DMS153 (cell line): ENCODE data around the gene HDAC9.
A peak's percentile ranks its signal among the peaks of the same experiment; 100 is the strongest.

ENCODE experiments used
- DNase-seq: peaks from one replicate; lab custom pipeline; 2025; lab: John Stamatoyannopoulos, UW

Gene HDAC9

DNA sequence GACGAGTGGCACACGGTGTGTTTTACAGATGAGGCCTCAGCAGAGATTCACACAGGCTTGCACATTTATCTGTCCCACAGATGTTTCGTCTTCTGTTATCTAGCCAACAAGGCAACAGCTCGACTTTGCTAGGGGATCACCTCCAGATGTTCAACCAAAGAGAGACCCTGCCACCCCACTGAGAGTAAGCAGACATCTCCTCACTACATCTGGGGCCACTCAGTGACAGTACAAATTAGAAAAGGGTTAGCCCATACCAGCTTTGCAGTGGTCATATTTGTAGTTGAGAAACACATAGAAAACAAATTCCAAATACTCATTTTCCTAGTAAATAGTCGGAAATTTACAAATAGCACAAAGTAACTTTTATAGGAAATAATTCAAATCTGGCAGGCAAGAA, 164.2 kb downstream of the HDAC9 start:
- no peak for DNase-seq

DNA sequence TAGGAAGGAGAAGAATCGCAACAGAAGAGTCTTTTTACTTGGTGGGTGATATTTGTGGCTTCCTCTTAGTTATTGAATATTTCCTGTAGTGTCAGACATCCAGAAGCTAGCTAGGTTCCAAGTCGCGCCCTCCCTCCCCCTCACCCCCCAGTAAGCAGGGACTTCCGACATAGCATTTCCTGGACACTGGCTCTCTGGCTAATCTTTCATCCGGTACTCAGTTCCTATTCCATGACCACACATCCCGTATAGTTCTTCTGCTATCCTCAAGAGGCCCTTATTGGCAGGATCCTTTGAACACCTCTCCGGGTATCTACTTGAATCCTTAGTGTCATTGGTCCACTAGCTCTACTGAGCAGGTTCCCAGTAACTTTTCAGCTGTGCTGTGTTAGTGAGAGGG, 167.8 kb downstream of the HDAC9 start:
- DNase-seq, result no peak

GRCh38 chr7:18666107-18666728, 170.7 kb downstream of the HDAC9 start:
- DNase-seq, result peak; percentile 46

GRCh38 chr7:18667466-18667865, 171.9 kb downstream of the HDAC9 start:
- peak; percentile 3 for DNase-seq

GRCh38 chr7:18671176-18671575, 175.6 kb downstream of the HDAC9 start:
- no peak for DNase-seq

DNA sequence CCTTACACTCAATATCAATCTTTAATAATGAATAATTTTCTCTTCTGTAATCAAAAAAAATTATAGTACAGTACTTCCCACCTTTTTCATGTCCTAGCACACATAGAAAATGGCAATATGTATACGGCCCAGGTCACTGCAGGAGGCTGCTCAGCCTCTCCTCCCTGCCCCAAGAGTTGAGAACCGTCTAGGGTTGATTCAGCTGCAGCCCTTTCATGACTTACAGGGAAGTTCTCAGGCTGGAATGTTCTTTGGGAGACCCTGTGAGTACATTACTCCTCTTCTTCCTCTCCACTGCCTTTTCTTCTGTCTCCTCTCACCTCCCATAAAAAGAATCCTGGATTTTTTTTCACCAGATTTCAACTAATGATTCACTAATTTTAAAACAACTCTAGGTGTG, 180.0 kb downstream of the HDAC9 start:
- DNase-seq, result no peak

DNA sequence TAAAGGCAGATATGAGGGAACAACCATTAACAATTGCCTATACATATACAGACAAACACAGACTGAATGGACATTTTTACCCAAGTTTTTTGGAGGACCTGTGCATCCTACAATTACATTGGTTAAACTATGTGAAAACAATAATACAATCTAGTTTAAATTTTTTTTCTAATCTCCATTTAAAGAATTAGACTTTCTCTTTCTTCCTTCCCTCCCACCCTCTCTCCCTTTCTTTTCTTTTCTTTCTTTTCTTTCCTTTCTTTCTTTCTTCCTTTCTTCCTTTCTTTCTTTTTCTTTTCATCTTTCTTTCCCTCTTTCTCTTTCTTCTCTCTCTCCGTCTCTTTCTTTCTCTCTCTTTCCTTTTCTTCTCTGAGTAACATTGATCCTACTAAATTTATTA, 183.7 kb downstream of the HDAC9 start:
- no peak for DNase-seq

GRCh38 chr7:18680576-18680975, 185.0 kb downstream of the HDAC9 start:
- DNase-seq, result no peak

- DNase-seq, result peak; percentile 21
These were observed 189.4 kb downstream of the HDAC9 start for GRCh38 chr7:18684916-18685315.

- no peak for DNase-seq
These were observed 190.4 kb downstream of the HDAC9 start for GRCh38 chr7:18685971-18686370.

DNA sequence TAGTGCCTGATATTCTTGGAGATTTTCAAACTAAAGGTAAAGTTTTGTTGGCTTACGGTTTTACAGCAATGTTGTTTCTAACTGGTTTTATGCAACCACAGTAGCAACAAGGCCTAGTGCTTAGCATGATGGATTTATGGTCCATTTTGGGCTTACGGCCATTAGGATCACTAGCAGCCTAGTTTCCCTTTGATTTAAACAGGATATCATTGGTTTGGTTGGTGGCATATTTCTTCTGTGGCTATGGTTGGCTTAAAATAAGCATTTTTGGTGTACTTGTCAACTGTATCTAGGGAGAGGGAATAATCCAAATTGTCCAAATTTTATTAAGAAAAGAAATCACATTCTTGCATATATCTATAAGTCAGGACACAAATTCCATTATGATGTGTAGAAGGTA, 194.0 kb downstream of the HDAC9 start:
- no peak for DNase-seq

- DNase-seq, result no peak
These were observed 197.9 kb downstream of the HDAC9 start for GRCh38 chr7:18693406-18693805.

DNA sequence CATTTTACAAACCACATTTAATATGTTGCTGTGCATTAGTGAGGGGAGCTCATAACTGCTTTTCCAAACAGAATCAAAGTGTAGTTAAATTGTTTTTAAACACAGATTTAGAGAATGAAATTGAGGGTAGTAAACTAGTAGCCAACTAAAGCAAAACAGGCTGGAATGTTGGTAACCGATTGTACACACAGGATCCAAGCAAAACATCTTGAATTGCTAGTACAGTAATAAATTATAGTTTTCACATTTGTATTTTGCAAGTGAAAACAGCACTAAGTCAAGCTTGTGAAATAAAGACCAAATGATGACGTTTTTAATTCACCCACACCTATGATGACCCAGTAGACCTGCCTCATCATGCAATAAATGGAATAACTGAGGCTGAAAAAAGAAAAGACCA, 198.3 kb downstream of the HDAC9 start:
- DNase-seq, result no peak

GRCh38 chr7:18694484-18694883, 198.9 kb downstream of the HDAC9 start:
- no peak for DNase-seq

DNA sequence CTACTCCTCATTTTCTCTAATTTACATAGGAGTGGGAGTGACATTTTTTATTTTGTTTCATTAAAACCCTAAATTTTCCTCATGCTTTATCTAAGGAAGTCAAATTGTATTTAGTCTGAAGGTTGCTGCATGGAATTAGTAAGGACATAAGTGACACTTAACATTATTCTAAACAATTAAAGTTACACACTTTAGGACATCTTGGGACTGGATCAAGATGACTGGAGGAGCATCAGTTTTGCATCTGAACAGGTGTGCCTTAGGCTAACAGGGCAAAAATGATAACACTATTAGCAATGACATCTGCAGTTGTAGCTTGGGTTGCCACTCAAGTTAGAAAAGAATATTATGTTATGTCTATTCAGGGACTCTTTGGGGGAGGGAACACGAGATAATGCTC, 199.4 kb downstream of the HDAC9 start:
- DNase-seq, result no peak

DNA sequence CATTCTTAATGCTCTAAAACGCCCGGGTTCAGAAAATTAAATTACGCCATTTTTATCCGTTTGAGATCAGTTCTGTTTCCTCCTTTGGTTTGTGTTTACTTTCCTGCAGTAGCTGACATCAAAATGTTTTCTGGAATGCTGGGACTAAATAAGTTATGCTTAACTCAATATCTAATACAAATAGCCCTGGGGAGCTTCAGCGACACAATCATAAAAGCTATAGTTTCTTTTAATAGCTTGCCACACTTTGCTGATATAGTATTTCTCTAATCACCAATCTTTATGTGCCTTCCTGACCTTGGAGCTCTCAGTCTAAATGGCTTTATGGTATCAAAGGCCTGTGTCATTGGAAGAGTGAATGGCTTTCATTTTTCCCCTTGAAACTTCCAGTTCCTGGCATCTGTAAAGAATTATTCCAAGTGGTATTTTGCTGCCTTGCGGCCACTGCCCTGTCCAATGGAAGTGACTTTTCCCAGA, 202.7 kb downstream of the HDAC9 start:
- DNase-seq, result no peak

GRCh38 chr7:18700147-18700546, 204.6 kb downstream of the HDAC9 start:
- DNase-seq, result no peak

GRCh38 chr7:18702071-18702829, 206.7 kb downstream of the HDAC9 start:
- DNase-seq, result no peak

DNA sequence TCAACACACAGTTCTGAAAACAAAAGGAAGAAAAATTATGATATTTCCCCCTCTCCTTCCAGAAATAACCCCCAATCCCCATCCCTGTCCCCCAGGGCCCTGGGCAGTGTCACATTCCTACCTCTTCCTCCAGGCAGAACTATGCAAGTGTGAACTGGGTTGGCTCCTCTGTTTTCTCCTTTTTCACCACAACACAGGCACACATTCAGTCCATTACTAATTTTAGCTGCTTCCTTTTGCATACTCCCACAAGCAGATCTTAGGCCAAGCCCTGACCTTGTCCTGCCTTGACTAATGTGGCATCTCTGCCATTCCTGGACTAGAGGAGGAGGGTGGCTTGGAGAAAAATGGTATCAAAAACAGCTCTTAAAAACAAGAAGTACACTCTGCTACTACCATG, 208.1 kb downstream of the HDAC9 start:
- DNase-seq, result no peak

GRCh38 chr7:18706670-18707069, 211.1 kb downstream of the HDAC9 start:
- DNase-seq, result no peak

DNA sequence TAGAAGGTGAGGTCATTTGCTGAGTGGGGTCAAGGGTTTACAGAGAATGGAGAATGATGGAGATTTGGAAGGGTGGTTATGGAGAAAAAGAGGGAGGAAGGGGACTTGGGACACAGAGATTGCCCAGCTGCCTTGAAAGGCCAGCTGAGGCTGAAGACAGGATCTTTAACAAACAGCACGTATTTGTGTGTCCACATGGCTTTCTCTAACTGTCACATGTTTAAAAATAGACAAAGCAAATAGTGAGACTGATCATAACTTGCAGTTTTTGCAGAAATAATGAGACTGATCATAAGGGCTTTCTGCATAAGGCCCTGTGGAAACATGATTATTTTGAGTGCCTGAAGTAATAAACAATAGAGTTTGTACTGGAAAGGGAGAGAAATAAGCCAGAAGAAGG, 212.7 kb downstream of the HDAC9 start:
- DNase-seq, result no peak

GRCh38 chr7:18715988-18716387, 220.4 kb downstream of the HDAC9 start:
- no peak for DNase-seq

DNA sequence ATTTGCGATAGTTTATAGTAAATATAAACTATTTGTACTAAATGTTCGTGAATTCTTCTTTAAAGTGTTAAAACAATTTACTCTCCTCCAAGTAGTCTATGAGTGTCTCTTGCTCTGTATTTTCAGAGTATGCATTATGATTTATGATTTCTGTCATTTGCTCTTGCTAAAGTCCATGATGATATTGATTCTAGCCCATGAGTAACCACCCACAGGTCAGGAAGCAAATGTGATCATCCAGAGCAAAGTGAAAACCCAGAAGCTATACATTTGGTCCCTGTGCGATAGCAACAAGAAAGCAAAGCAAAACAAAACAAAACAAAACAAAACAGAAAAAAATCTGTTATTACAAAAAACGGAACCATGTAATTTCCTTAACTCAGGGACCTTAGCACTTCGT, 225.9 kb downstream of the HDAC9 start:
- DNase-seq, result no peak

DNA sequence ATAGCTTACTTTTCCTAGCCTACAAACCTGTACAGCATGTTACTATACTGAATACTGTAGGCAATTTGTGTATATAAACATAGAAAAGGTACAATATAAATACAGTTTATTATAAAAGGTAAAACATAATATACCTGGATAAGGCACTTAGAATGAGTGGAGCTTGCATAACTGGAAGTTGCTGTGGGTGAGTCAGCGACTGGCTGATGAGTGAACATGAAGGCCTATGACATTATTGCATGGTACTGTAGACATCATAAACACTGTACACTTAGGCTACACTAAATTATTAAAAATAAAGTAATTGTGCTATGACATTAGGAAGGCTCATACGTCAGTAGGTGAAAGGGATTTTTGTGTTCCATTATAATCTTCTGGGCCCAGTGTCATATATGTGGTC, 228.8 kb downstream of the HDAC9 start:
- DNase-seq, result no peak
